GM23338 (cell line): ENCODE measurements around the gene NADK2. TPM values are rescaled to one million over a fixed set of nuclear protein-coding genes. Genes with fewer than 3 reads are reported as not detected.

ENCODE experiments used
- ATAC-seq: fragments of 200-7000 bp; cut with Tn5 transposase; 3 replicates; pipeline ENCODE4 v1.9.1; 2020
- DNase-seq: peaks from one replicate; pipeline ENCODE4 v3.0.0-alpha.2; 2015; ENCODE audit warnings: low spot score
- H2AFZ ChIP-seq: fragments of 200-600 bp; sonication (generic); 2 replicates; pipeline ENCODE4 v1.8.0; 2016; ENCODE audit warnings: antibody characterized with exemption, mild to moderate bottlenecking, moderate library complexity
- H3F3A ChIP-seq: fragments of 200-600 bp; sonication (generic); replicated peaks from 2 replicates; pipeline ENCODE4 v1.8.0; 2017; ENCODE audit warnings: antibody characterized with exemption, mixed run types, low read depth
- H3K27ac ChIP-seq: fragments of 200-600 bp; sonication (generic); 2 replicates; pipeline ENCODE4 v1.6.1; 2016; ENCODE audit warnings: low read depth
- H3K27me3 ChIP-seq: fragments of 200-600 bp; sonication (generic); 2 replicates; pipeline ENCODE4 v1.8.0; 2016; ENCODE audit warnings: mild to moderate bottlenecking, mixed run types, moderate library complexity; ENCODE audit not compliant: insufficient read depth
- H3K36me3 ChIP-seq: fragments of 200-600 bp; sonication (generic); 2 replicates; pipeline ENCODE4 v1.8.0; 2016; ENCODE audit warnings: mild to moderate bottlenecking; ENCODE audit not compliant: insufficient read depth
- H3K4me1 ChIP-seq: fragments of 200-600 bp; sonication (generic); 2 replicates; pipeline ENCODE4 v1.8.0; 2016; ENCODE audit warnings: mild to moderate bottlenecking, moderate library complexity; ENCODE audit not compliant: insufficient read depth
- H3K4me2 ChIP-seq: fragments of 200-600 bp; sonication (generic); 2 replicates; pipeline ENCODE4 v1.7.1; 2017; ENCODE audit warnings: mixed run types
- H3K4me3 ChIP-seq: fragments of 200-600 bp; sonication (generic); 2 replicates; pipeline ENCODE4 v1.6.1; 2016; ENCODE audit warnings: mixed run types
- H3K79me2 ChIP-seq: fragments of 200-600 bp; sonication (generic); replicated peaks from 2 replicates; pipeline ENCODE4 v1.8.0; 2017; ENCODE audit warnings: mild to moderate bottlenecking; ENCODE audit not compliant: insufficient read depth
- H3K9me2 ChIP-seq: fragments of 200-600 bp; sonication (generic); 2 replicates; pipeline ENCODE4 v1.8.0; 2017; ENCODE audit not compliant: insufficient read depth
- H4K20me1 ChIP-seq: fragments of 200-600 bp; sonication (generic); replicated peaks from 2 replicates; pipeline ENCODE4 v1.8.0; 2017; ENCODE audit warnings: mild to moderate bottlenecking; ENCODE audit not compliant: insufficient read depth
- H3K27ac Mint-ChIP-seq: 2 replicates; pipeline ENCODE4 v1.8.0; 2020; ENCODE audit warnings: inconsistent platforms, mild to moderate bottlenecking, moderate library complexity, mixed read lengths
- H3K27me3 Mint-ChIP-seq: 3 replicates; pipeline ENCODE4 v1.8.0; 2022; ENCODE audit warnings: low read depth, mild to moderate bottlenecking, moderate library complexity, mixed read lengths, inconsistent platforms; ENCODE audit not compliant: insufficient read depth, poor library complexity
- H3K36me3 Mint-ChIP-seq: 3 replicates; pipeline ENCODE4 v1.8.0; 2021; ENCODE audit warnings: low read depth, mild to moderate bottlenecking, inconsistent platforms, moderate library complexity, mixed read lengths
- H3K4me1 Mint-ChIP-seq: 3 replicates; pipeline ENCODE4 v1.8.0; 2020; ENCODE audit warnings: mild to moderate bottlenecking, inconsistent platforms, mixed read lengths
- H3K4me3 Mint-ChIP-seq: 3 replicates; pipeline ENCODE4 v1.8.0; 2021; ENCODE audit warnings: moderate library complexity, mild to moderate bottlenecking, inconsistent platforms, mixed read lengths
- H3K9me3 Mint-ChIP-seq: 3 replicates; pipeline ENCODE4 v1.8.0; 2020; ENCODE audit warnings: moderate library complexity, mild to moderate bottlenecking, inconsistent platforms, mixed read lengths
- CTCF ChIP-seq, 2 experiments: fragments of 200-600 bp in 1 of 2; sonication (generic) in 1 of 2; conservative IDR thresholded peaks; 2 replicates each; pipeline versions ENCODE4 v1.5.1 to v1.6.1; 2016 to 2017; ENCODE audit warnings: antibody characterized with exemption in 2 of 2, low read depth in 2 of 2, mild to moderate bottlenecking in 2 of 2, moderate library complexity in 1 of 2
- ETS1 ChIP-seq: IDR thresholded peaks from 2 replicates; pipeline ENCODE4 v1.6.1; 2016; ENCODE audit warnings: antibody characterized with exemption
- EZH2phosphoT487 ChIP-seq: fragments of 200-600 bp; sonication (generic); IDR thresholded peaks from one replicate; pipeline ENCODE4 v1.8.1; 2018; ENCODE audit warnings: antibody characterized with exemption; ENCODE audit not compliant: unreplicated experiment
- STAT1 ChIP-seq: IDR thresholded peaks from one replicate; pipeline ENCODE4 v1.6.1; 2016; ENCODE audit warnings: antibody characterized with exemption; ENCODE audit not compliant: unreplicated experiment
- ZNF331 ChIP-seq: fragments of 250-450 bp; sonication (Bioruptor Pico); IDR thresholded peaks from 2 replicates; pipeline ENCODE4 v1.5.0; 2020; ENCODE audit warnings: low read depth, mild to moderate bottlenecking, moderate library complexity
- ZNF462 ChIP-seq: fragments of 250-450 bp; sonication (Bioruptor Pico); IDR thresholded peaks from 2 replicates; pipeline ENCODE4 v1.5.0; 2020; ENCODE audit warnings: mild to moderate bottlenecking, moderate library complexity
- polyA plus RNA-seq: library from polyadenylated mRNA; unstranded; fragments of >200 nt; fragmentation: Nextera tagmentation; extraction: Ambion mirVana; gene quantifications from 2 replicates; pipeline ENCODE4 v1.2.1, GENCODE V29; 2016
- total RNA-seq: library from RNA; depleted of rRNA; stranded (reverse); fragments of >200 nt; shearing (Covaris generic); gene quantifications from 2 replicates; pipeline ENCODE4 v1.2.3, GENCODE V29; 2014

Gene NADK2
- total and polyA plus RNA-seq, 2 experiments from 2014 or later, result 4.5 to 16.0 TPM

GRCh38 chr5:36160617-36161016, 81.1 kb downstream of the NADK2 start (continued):
- TF ChIP-seq ZNF462, result no peak

GRCh38 chr5:36158144-36158543, 83.6 kb downstream of the NADK2 start:
- H3K9me3 Mint-ChIP-seq, result no peaks in the 10 kb centered on the region
- no peak overlapping the region for H3K4me3 ChIP-seq
- no peaks in the 10 kb centered on the region; the same call in 1 of the 2 replicates for H3K4me1 ChIP-seq
- peaks cover 78% of the 10 kb centered on the region for H3K36me3 Mint-ChIP-seq
- H3K27ac ChIP-seq, result no peak overlapping the region
- no peak overlapping the region for H3K4me2 ChIP-seq
- H3K36me3 ChIP-seq, result peaks cover 16% of the 10 kb centered on the region; the same call in 1 of the 2 replicates
- no peaks in the 10 kb centered on the region for H3K27me3 ChIP-seq
- peaks cover 10% of the 10 kb centered on the region; the same call in 2 of the 3 replicates for H3K4me1 Mint-ChIP-seq
- no peaks in the 10 kb centered on the region for H3K9me2 ChIP-seq
- no peak for ATAC-seq
- no peaks in the 10 kb centered on the region for H3K27me3 Mint-ChIP-seq
- H2AFZ ChIP-seq, result no peak overlapping the region
- peaks cover 40% of the 10 kb centered on the region for H3K79me2 ChIP-seq
- no peak for DNase-seq
- H3F3A ChIP-seq, result no peaks in the 10 kb centered on the region
- peaks cover 17% of the 10 kb centered on the region for H4K20me1 ChIP-seq
- no peak overlapping the region for H3K27ac Mint-ChIP-seq
- H3K4me3 Mint-ChIP-seq, result no peak overlapping the region
- no peak for TF ChIP-seq ZNF462
- no peak for TF ChIP-seq EZH2phosphoT487
- TF ChIP-seq STAT1, result no peak
- no peak for TF ChIP-seq ZNF331
- TF ChIP-seq CTCF (conservative IDR thresholded peaks at IDR 0.05; ENCODE audit: low read depth in 2 of 2), result no peak
- no peak for TF ChIP-seq ETS1
